NK-92 treated with Interleukin-12 subunit alpha and Interleukin-12 subunit beta, amount 100 ng/mL, for 24 hours (cell line): Measurements from ENCODE around the gene RPL6.
"Not testable (repeated sequence)": the region's sequence is repeated elsewhere in the genome, so short reads cannot be mapped to it uniquely, and the experiment has no call there.

Experiments used
- DNase-seq: peaks from one replicate; lab custom pipeline; 2025; lab: John Stamatoyannopoulos, UW

The RPL6 gene

GRCh38 chr12:112419297-112420133, 10.1 kb upstream of the RPL6 start:
- no peak for DNase-seq

GRCh38 chr12:112418608-112419296, 9.3 kb upstream of the RPL6 start, which contains the start of gene PTPN11:
Gene PTPN11, plus strand, starts transcription at chr12:112418947. Its CDS starts 165 bp downstream, at chr12:112419112.
- peak; percentile 71 for DNase-seq

DNA sequence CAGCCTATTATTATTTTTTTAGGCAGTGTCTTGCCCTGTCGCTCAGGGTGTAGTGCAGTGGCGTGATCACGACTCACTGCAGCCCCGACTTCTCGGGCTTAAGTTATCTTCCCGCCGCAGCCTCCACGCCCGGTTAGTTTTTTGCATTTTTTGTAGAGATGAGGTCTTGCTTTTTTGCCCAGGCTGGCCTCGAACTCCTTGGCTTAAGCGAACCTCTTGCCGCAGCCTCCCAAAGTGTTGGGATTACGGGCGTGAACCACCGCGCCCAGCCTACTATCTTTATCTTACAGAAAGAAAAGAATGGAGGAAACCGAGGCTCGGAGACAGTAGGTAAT, 8.8 kb upstream of the RPL6 start:
- DNase-seq: no peak

DNA sequence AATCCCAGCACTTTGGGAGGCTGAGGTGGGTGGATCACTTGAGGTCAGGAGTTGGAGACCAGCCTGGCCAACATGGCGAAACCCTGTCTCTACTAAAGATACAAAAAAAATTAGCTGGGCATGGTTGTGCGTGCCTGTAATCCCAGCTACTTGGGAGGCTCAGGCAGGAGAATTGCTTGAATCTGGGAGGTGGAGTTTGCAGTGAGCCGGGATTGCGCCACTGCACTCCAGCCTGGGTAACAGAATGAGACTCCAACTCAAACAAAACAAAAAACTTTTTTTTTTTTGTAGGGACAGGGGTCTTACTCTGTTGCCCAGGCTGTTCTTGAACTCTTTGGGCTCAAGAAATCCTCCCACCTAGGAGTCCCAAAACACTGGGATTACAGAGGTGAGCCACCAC, 6.1 kb upstream of the RPL6 start:
- not testable (repeated sequence) for DNase-seq

DNA sequence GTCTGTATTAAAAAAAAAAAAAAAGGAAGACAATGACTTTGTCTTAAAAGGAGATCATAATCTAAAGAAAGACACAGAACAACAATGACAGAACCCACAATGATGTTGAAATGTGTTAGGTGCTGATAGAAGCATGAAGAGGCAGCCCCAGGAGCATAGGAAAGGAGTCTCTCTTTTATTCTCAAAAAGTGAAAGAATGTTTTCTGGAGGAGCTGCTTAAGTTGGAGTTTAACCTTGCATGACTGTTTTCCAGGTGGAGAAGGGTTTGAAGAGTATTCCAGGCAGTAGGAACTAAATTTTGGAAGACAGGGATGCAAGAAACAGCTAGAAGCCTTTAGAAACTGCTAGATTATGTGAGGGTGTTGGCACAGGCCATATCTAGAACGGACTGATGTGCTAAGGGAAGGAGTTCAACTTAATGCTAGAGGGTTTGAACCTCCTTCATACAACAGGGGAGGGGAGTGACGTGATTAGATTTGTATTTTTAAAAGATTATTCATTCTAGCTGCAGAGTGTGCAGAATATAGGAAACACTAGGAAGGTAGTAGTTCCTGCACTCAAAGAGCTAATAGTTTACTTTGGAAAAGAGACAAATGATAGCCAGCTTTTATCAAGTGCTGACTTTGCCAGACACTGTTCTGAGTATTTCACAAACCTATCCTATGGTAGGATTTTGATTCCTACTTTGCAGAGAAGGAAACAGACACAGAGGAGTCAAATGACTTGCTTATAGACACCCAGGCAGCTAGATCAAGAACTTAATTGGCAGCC, 4.6 kb upstream of the RPL6 start:
- no peak for DNase-seq

GRCh38 chr12:112409906-112410244, 470 bp upstream of the RPL6 start:
- no peak for DNase-seq

GRCh38 chr12:112408621-112409020, 784 bp downstream of the RPL6 start:
- no peak for DNase-seq

- not testable (repeated sequence) for DNase-seq
Measured at GRCh38 chr12:112407683-112408082, 1.7 kb downstream of the RPL6 start.

DNA sequence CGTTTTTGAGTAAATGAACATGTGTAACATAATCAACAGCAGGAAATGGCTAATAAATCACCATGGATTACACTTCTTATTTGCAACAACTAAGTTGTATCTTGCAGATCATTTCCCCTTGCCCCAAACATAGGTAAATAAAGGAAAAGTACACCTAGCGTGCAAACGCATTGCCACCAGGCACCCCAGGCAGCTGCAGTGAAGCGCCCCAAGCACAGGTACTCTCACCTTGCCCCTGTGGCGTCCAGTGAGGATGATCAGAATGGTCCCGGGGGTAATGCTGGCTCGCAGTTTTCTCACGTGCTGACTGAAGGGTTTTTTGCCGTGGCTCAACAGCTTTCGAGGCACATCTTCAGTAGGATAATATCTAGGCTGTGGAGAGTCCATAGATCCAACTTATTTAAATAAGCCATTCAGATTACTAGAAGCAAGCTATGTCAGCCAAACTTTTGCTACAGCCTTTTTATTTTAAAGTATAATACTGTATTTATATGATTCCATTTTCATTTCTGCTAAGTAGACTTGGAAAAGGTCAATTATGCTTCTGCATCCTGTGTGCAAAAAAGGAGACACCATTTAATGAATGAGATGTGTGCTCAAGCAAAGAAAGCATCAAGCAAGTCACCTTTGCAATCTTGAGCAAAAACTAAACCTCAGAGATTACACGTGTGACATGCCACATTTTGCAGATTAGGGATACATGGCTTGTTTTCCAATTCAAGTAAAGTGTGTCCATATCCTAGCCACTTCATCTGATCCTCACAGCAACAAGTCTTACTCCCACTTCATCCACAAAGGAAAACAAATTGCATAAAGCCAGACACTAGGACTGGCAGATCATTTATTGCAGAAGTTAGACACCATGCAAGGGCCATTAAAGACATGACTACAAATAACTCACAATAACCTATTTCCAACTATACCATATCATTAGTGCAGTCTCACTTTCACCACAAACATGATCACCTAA, 2.6 kb downstream of the RPL6 start:
- no peak for DNase-seq

- no peak for DNase-seq
Measured at GRCh38 chr12:112401903-112402498, 7.4 kb downstream of the RPL6 start.

- no peak for DNase-seq
Measured at GRCh38 chr12:112401054-112401453, 8.4 kb downstream of the RPL6 start.

DNA sequence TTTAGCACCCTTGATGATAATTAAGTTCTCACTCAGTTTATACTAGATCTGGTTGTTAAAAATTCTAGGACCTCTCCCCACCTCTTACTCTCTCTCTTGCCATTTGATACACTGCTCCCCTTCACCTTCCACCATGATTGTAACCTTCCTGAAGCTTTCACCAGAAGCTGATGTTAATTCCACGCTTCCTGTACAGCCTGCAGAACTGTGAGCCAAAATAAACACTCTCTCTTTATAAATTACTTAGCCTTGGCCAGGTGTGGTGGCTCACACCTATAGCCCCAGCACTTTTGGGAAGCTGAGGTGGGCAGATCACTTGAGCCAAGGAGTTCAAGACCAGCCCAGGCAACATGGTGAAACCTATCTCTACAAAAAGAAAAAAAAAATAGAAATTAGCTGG, 16.1 kb downstream of the RPL6 start:
- no peak for DNase-seq

DNA sequence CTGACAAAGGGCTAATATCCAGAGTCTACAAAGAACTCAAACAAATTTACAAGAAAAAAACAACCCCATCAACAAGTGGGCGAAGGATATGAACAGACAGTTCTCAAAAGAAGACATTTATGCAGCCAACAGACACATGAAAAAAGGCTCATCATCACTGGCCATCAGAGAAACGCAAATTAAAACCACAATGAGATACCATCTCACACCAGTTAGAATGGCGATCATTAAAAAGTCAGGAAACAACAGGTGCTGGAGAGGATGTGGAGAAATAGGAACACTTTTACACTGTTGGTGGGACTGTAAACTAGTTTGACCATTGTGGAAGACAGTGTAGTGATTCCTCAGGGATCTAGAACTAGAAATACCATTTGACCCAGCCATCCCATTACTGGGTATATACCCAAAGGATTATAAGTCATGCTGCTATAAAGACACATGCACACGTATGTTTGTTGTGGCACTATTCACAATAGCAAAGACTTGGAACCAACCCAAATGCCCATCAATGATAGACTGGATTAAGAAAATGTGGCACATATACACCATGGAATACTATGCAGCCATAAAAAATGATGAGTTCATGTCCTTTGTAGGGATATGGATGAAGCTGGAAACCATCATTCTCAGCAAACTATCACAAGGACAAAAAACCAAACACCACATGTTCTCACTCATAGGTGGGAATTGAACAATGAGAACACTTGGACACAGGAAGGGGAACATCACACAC, 19.3 kb downstream of the RPL6 start:
- DNase-seq: not testable (repeated sequence)

GRCh38 chr12:112389228-112389627, 20.2 kb downstream of the RPL6 start:
- DNase-seq: no peak

DNA sequence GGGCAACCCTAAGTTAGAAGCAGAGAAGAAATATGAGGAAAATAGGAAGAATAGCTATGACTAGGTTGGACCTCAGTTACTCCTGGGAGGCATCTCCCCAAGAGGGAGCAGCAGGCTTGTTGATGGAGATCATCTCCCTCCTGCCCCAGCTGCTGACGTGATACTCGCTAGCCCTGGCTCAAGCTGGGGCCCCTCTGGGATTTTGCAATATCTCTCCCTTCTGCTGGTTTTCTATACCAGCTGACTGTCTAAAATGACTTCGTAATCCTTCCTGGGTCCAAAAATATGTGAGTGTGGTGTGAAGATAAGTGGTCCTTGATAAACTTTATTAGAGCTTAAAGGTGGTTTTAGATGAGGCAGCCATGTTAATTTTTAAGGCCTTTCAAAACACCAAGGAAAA, 22.7 kb downstream of the RPL6 start:
- no peak for DNase-seq

GRCh38 chr12:112382866-112383265, 26.5 kb downstream of the RPL6 start:
- DNase-seq: no peak

DNA sequence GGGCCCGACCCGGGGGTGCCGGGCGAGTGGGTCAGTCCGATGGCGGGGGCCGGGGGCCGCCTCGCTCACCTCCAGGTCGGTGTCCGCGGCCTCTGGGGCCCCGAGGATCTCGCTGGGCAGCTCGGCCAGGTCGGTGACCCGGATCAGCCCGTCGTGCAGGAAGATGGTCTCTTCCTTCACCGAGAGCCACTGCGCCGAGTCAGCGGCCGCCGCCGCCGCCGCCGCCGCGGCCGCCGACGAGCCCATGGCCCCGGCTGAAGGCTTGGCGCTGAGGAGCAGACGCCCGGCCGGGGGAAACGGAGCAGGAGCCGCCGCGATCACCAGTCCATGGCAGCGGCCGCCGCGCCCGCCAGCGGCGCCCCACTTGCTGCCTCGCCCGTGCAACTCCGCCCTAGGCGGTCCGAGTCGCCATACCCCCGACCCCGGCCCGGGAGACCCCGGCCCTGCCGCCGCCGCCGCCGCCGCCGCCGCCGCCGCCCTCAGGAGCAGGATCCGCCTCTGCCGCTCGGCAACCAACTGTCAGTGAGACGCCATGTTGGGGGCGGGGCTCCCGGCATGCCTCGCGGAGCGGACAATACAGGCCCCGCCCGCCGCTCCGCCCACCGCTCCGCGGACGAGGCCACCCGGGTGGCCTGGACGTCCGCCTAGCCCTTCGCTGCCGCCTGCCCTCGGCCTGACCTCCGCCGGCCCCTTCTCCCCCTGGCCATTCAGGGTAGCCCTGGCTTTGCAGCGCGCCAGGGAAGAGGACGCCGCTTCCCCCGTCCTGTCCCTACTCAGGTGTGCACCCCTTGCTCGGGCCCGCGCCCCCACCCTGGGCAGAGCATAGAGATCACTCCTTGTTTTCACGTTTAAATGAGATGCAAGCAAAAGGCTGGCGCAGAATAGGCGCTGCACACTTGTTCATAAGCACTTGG, 27.3 kb downstream of the RPL6 start, which contains the start of gene HECTD4:
Gene HECTD4 (minus strand): TSS at position 549 of the 914 bp plus-strand sequence. CDS start 303 bp downstream, at position 246.
- peak; percentile 86 for DNase-seq

GRCh38 chr12:112381406-112381882, 28.0 kb downstream of the RPL6 start:
- peak; percentile 33 for DNase-seq
